SH-SY5Y (cell line): ENCODE results near the gene F5.

Source experiments
- GATA2 ChIP-seq: IDR thresholded peaks from 2 replicates; pipeline ENCODE4 v1.6.1; 2011; ENCODE audit warnings: mild to moderate bottlenecking, low read depth, low read length
- GATA3 ChIP-seq: IDR thresholded peaks from 2 replicates; pipeline ENCODE4 v1.6.1; 2011; ENCODE audit warnings: low read depth, mild to moderate bottlenecking, low read length, moderate library complexity

DNA sequence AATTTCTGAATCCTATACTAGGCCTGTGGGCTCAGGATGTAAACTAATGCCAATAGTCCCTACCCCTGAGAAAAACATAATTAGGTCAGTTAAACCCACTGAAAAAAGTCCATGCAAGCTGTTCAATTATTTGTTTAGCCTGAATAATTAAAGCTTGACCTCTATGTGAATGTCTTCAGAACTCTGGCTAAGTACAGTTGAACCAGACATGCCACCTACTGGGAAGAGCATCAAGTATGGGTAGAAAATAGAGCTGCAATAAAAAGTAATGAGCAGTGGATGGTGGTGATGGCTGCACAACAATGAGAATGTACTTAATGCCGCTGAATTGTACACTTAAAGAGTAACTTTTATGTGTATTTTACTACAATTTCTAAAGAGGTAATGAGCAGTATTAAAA lies 76.9 kb downstream of the F5 start:
- TF ChIP-seq GATA3 (no peak), GATA2 (no peak)
